H9 (cell line): Measurements from ENCODE around the gene STAMBPL1. TPM values are rescaled to one million over a fixed set of nuclear protein-coding genes. Genes with fewer than 3 reads are reported as not detected.

Source experiments
- DNase-seq: peaks from one replicate; pipeline ENCODE4 v3.0.0-alpha.2; 2017
- H2AFZ ChIP-seq: one replicate; pipeline ENCODE4 v1.6.1; 2013; ENCODE audit warnings: mild to moderate bottlenecking, low read length, control low read depth, moderate library complexity
- H2AK5ac ChIP-seq: 2 replicates; pipeline ENCODE4 v1.6.1; 2013; ENCODE audit warnings: low read length, control low read depth, mixed read lengths; ENCODE audit not compliant: insufficient read length
- H2BK120ac ChIP-seq: one replicate; pipeline ENCODE4 v1.6.1; 2013; ENCODE audit warnings: low read depth, mild to moderate bottlenecking, low read length, control low read depth, inconsistent platforms; ENCODE audit not compliant: poor library complexity, severe bottlenecking
- H2BK12ac ChIP-seq: 2 replicates; pipeline ENCODE4 v1.6.1; 2013; ENCODE audit warnings: low read length, control low read depth, mixed read lengths, low read depth; ENCODE audit not compliant: insufficient read length
- H2BK15ac ChIP-seq: 2 replicates; pipeline ENCODE4 v1.6.1; 2013; ENCODE audit warnings: low read depth, low read length, control low read depth
- H2BK20ac ChIP-seq: one replicate; pipeline ENCODE4 v1.6.1; 2013; ENCODE audit warnings: low read depth, mild to moderate bottlenecking, low read length, control low read depth, inconsistent platforms; ENCODE audit not compliant: poor library complexity, severe bottlenecking
- H2BK5ac ChIP-seq: 2 replicates; pipeline ENCODE4 v1.6.1; 2013; ENCODE audit warnings: low read length, control low read depth, mixed read lengths; ENCODE audit not compliant: insufficient read length
- H3K14ac ChIP-seq: 2 replicates; pipeline ENCODE4 v1.6.1; 2013; ENCODE audit warnings: low read length, control low read depth; ENCODE audit not compliant: insufficient read depth
- H3K18ac ChIP-seq: 2 replicates; pipeline ENCODE4 v1.6.1; 2013; ENCODE audit warnings: low read depth, mild to moderate bottlenecking, mixed read lengths, low read length, control low read depth; ENCODE audit not compliant: insufficient read length
- H3K23ac ChIP-seq: 2 replicates; pipeline ENCODE4 v1.6.1; 2013; ENCODE audit warnings: low read length, control low read depth, mixed read lengths, low read depth; ENCODE audit not compliant: insufficient read length
- H3K23me2 ChIP-seq: 2 replicates; pipeline ENCODE4 v1.6.1; 2013; ENCODE audit warnings: low read depth, mild to moderate bottlenecking, mixed read lengths, low read length, control low read depth; ENCODE audit not compliant: insufficient read length, poor library complexity, severe bottlenecking
- H3K27ac ChIP-seq: 2 replicates; pipeline ENCODE4 v1.5.1; 2013; ENCODE audit warnings: low read length, control low read depth, mixed read lengths, low read depth; ENCODE audit not compliant: insufficient read length
- H3K27me3 ChIP-seq: 2 replicates; pipeline ENCODE4 v1.6.1; 2013; ENCODE audit warnings: low read length, control low read depth, inconsistent platforms; ENCODE audit not compliant: insufficient read depth
- H3K4ac ChIP-seq: 2 replicates; pipeline ENCODE4 v1.6.1; 2013; ENCODE audit warnings: low read depth, mild to moderate bottlenecking, control low read depth, inconsistent platforms, low read length, moderate library complexity
- H3K4me1 ChIP-seq: 2 replicates; pipeline ENCODE4 v1.6.1; 2013; ENCODE audit warnings: low read length, control low read depth, inconsistent platforms; ENCODE audit not compliant: insufficient read depth
- H3K4me2 ChIP-seq: 2 replicates; pipeline ENCODE4 v1.6.1; 2013; ENCODE audit warnings: low read length, control low read depth, mixed read lengths; ENCODE audit not compliant: insufficient read length, insufficient read depth
- H3K56ac ChIP-seq: 2 replicates; pipeline ENCODE4 v1.6.1; 2013; ENCODE audit warnings: low read depth, mild to moderate bottlenecking, mixed read lengths, low read length, control low read depth; ENCODE audit not compliant: insufficient read length
- H3K79me1 ChIP-seq: 2 replicates; pipeline ENCODE4 v1.6.1; 2013; ENCODE audit warnings: low read depth, mild to moderate bottlenecking, moderate library complexity, low read length, control low read depth, inconsistent platforms; ENCODE audit not compliant: insufficient read depth, poor library complexity, severe bottlenecking
- H3K79me2 ChIP-seq: 2 replicates; pipeline ENCODE4 v1.6.1; 2013; ENCODE audit warnings: low read length, control low read depth, inconsistent platforms; ENCODE audit not compliant: insufficient read depth
- H3K9ac ChIP-seq: 2 replicates; pipeline ENCODE4 v1.6.1; 2013; ENCODE audit warnings: low read length, control low read depth, mixed read lengths; ENCODE audit not compliant: insufficient read length; ENCODE audit errors: extremely low read depth
- H3K9me3 ChIP-seq: one replicate; pipeline ENCODE4 v1.6.1; 2013; ENCODE audit warnings: low read depth, low read length, inconsistent platforms; ENCODE audit not compliant: control insufficient read depth
- H3T11ph ChIP-seq: one replicate; pipeline ENCODE4 v1.6.1; 2013; ENCODE audit warnings: mild to moderate bottlenecking, low read length, control low read depth, inconsistent platforms
- H4K20me1 ChIP-seq: one replicate; pipeline ENCODE4 v1.6.1; 2013; ENCODE audit not compliant: control insufficient read depth, insufficient read length, insufficient read depth
- H4K5ac ChIP-seq: 2 replicates; pipeline ENCODE4 v1.6.1; 2013; ENCODE audit warnings: low read depth, mild to moderate bottlenecking, mixed read lengths, low read length, control low read depth; ENCODE audit not compliant: insufficient read length
- H4K8ac ChIP-seq: replicated peaks from 2 replicates; pipeline ENCODE4 v1.6.1; 2013; ENCODE audit warnings: low read length, control low read depth, mixed read lengths, low read depth; ENCODE audit not compliant: insufficient read length
- H4K91ac ChIP-seq: 2 replicates; pipeline ENCODE4 v1.6.1; 2013; ENCODE audit warnings: low read depth, mild to moderate bottlenecking, moderate library complexity, mixed read lengths, low read length, control low read depth; ENCODE audit not compliant: insufficient read length
- H3K27ac Mint-ChIP-seq, 3 experiments: 2 replicates in 2 of 3; 3 replicates in 1 of 3; pipeline ENCODE4 v1.8.0; 2020 to 2021; ENCODE audit warnings: mixed read lengths in 3 of 3, mild to moderate bottlenecking in 1 of 3, moderate library complexity in 1 of 3
- H3K27me3 Mint-ChIP-seq: 2 replicates; pipeline ENCODE4 v1.8.0; 2021; ENCODE audit warnings: low read depth, mild to moderate bottlenecking, moderate library complexity, mixed read lengths
- H3K36me3 Mint-ChIP-seq, 3 experiments: 2 replicates in 2 of 3; 3 replicates in 1 of 3; pipeline ENCODE4 v1.8.0; 2020 to 2021; ENCODE audit warnings: low read depth in 3 of 3, mixed read lengths in 3 of 3; ENCODE audit not compliant: insufficient read depth in 1 of 3
- H3K4me1 Mint-ChIP-seq, 2 experiments: 2 replicates each; pipeline ENCODE4 v1.8.0; 2020; ENCODE audit warnings: mixed read lengths in 2 of 2
- H3K4me3 Mint-ChIP-seq, 2 experiments: 2 replicates in 1 of 2; 3 replicates in 1 of 2; pipeline ENCODE4 v1.8.0; 2020 to 2021; ENCODE audit warnings: mild to moderate bottlenecking in 2 of 2, mixed read lengths in 2 of 2, moderate library complexity in 1 of 2
- H3K9me3 Mint-ChIP-seq, 2 experiments: 2 replicates in 1 of 2; 3 replicates in 1 of 2; pipeline ENCODE4 v1.8.0; 2020; ENCODE audit warnings: mild to moderate bottlenecking in 2 of 2, mixed read lengths in 2 of 2, moderate library complexity in 1 of 2
- WGBS: extraction: QIAGEN DNeasy Blood & Tissue Kit; methylation state at CpG from one replicate; pipeline ENCODE4 v1.1.7; 2013; ENCODE audit warnings: missing lambda C conversion rate, low lambda C conversion rate, mixed read lengths; ENCODE audit not compliant: insufficient read length; ENCODE audit errors: extremely low coverage; 5-methylcytosine and 5-hydroxymethylcytosine counted together
- total RNA-seq: library from RNA; stranded (reverse); gene quantifications from 2 replicates; pipeline ENCODE4 v1.2.1, GENCODE V29; 2021
- TF ChIP-seq, protein P1 (sequence below): fragments of 200-600 bp; sonication (generic); conservative IDR thresholded peaks from 3 replicates; pipeline ENCODE4 v1.8.0; 2021; ENCODE audit warnings: antibody characterized with exemption, mild to moderate bottlenecking

The STAMBPL1 gene
- total RNA-seq, 1 experiment from 2014 or later = 3.2 TPM

DNA sequence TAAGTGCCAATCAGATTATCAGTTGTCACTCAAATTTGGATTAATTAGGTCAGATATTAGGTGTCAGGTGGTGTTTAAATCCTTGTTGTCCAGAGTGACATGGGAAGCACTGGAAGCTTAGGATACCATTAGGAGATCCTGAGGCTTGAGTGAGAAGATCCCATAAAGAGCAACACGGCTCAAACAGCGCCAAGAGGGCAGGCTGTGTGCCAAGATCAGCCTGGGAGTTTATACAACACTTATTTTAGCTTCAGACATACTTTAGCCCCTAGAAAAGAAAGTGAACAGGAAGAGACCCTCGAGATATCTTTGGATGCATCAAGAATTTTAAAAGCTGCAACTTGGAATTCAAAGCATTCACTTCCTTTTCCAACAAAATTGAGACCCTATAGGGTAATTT lies 86.8 kb downstream of the STAMBPL1 start:
- H3K79me2 ChIP-seq = no peaks in the 10 kb centered on the region
- no peak overlapping the region for H4K91ac ChIP-seq
- H3K18ac ChIP-seq = no peak overlapping the region
- Mint-ChIP-seq H3K27me3 (no peaks in the 10 kb centered on the region), H3K4me3 (no peak overlapping the region), H3K27ac (no peak overlapping the region), H3K9me3 (no peaks in the 10 kb centered on the region), H3K36me3 (no peaks in the 10 kb centered on the region), H3K4me1 (peaks cover 0 to 9% of the 10 kb centered on the region in 2 experiments; a peak in 2 of 4 replicates)
- H2BK120ac ChIP-seq = no peak overlapping the region
- no peaks in the 10 kb centered on the region for H3K27me3 ChIP-seq
- no peak overlapping the region for H3K14ac ChIP-seq
- no peaks in the 10 kb centered on the region for H3K79me1 ChIP-seq
- H2BK20ac ChIP-seq = no peak overlapping the region
- TF ChIP-seq, protein P1, sequence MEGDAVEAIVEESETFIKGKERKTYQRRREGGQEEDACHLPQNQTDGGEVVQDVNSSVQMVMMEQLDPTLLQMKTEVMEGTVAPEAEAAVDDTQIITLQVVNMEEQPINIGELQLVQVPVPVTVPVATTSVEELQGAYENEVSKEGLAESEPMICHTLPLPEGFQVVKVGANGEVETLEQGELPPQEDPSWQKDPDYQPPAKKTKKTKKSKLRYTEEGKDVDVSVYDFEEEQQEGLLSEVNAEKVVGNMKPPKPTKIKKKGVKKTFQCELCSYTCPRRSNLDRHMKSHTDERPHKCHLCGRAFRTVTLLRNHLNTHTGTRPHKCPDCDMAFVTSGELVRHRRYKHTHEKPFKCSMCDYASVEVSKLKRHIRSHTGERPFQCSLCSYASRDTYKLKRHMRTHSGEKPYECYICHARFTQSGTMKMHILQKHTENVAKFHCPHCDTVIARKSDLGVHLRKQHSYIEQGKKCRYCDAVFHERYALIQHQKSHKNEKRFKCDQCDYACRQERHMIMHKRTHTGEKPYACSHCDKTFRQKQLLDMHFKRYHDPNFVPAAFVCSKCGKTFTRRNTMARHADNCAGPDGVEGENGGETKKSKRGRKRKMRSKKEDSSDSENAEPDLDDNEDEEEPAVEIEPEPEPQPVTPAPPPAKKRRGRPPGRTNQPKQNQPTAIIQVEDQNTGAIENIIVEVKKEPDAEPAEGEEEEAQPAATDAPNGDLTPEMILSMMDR = no peak
- H4K5ac ChIP-seq = no peak overlapping the region
- no CpG with 5 or more reads among the region's 3 CpGs for WGBS
- H2BK15ac ChIP-seq = no peak overlapping the region
- no peak overlapping the region for H2BK5ac ChIP-seq
- H4K20me1 ChIP-seq = no peaks in the 10 kb centered on the region
- no peaks in the 10 kb centered on the region for H3K23me2 ChIP-seq
- H3T11ph ChIP-seq = no peak overlapping the region
- no peak overlapping the region for H2AFZ ChIP-seq
- no peak overlapping the region for H3K27ac ChIP-seq
- no peaks in the 10 kb centered on the region for H3K4me1 ChIP-seq
- H3K9me3 ChIP-seq = no peaks in the 10 kb centered on the region
- no peak overlapping the region for H3K4me2 ChIP-seq
- H2BK12ac ChIP-seq = no peak overlapping the region
- no peak overlapping the region for H4K8ac ChIP-seq
- H3K23ac ChIP-seq = no peak overlapping the region
- H2AK5ac ChIP-seq = no peak overlapping the region
- H3K56ac ChIP-seq = no peak overlapping the region
- no peak for DNase-seq
- no peak overlapping the region for H3K4ac ChIP-seq
- no peak overlapping the region for H3K9ac ChIP-seq
